Subcutaneous adipose tissue (tissue), 4 donors: ENCODE data around the gene PTPRD. TPM values are rescaled to one million over a fixed set of nuclear protein-coding genes. Genes with fewer than 3 reads are reported as not detected.

Experiments
- CTCF ChIP-seq: fragments of 450-650 bp; IDR thresholded peaks from one replicate; pipeline ENCODE4 v1.5.1; 2016; ENCODE audit warnings: low read depth, mild to moderate bottlenecking, control low read depth, antibody characterized with exemption, moderate library complexity
- total RNA-seq, 4 donors: library from RNA; depleted of rRNA; stranded (reverse); fragments of >200 nt; gene quantifications; one replicate each; pipeline ENCODE4 v1.1.0, GENCODE V29; 2016

PTPRD gene
- total RNA-seq, 4 donors from 2014 or later, result 5.1 to 17.3 (median 12.1) TPM

GRCh38 chr9:9557804-9558334 is 1054.9 kb downstream of the PTPRD start:
- no peak for TF ChIP-seq CTCF

- TF ChIP-seq CTCF, result no peak
Observed at GRCh38 chr9:9556865-9557803, 1055.7 kb downstream of the PTPRD start.

GRCh38 chr9:9552665-9553064 is 1060.1 kb downstream of the PTPRD start:
- TF ChIP-seq CTCF, result no peak

- TF ChIP-seq CTCF, result no peak
Observed at GRCh38 chr9:9538766-9539165, 1074.0 kb downstream of the PTPRD start.

GRCh38 chr9:9538356-9538755 is 1074.4 kb downstream of the PTPRD start:
- no peak for TF ChIP-seq CTCF

GRCh38 chr9:9536523-9536922 is 1076.3 kb downstream of the PTPRD start:
- TF ChIP-seq CTCF, result no peak

- no peak for TF ChIP-seq CTCF
Observed at GRCh38 chr9:9523476-9524139, 1089.2 kb downstream of the PTPRD start.
